H1 (cell line): Measurements from ENCODE around the gene TLR5. TPM values are rescaled to one million over a fixed set of nuclear protein-coding genes. Genes with fewer than 3 reads are reported as not detected.
A peak's percentile ranks its signal among the peaks of the same experiment; 100 is the strongest.

ENCODE experiments used
- CTCF ChIA-PET: fragments of 300-600 bp; sonication (Branson Sonifier 250); formaldehyde crosslinking; loops from one replicate; lab custom pipeline; 2021; ENCODE audit not compliant: partially characterized antibody; lab: Charles Lee
- POLR2A ChIA-PET: fragments of 300-600 bp; sonication (Branson Sonifier 250); formaldehyde crosslinking; loops from one replicate; lab custom pipeline; 2021; ENCODE audit warnings: inconsistent platforms; ENCODE audit not compliant: partially characterized antibody; lab: Charles Lee
- DNase-seq, 2 experiments: peaks; one replicate each; pipeline versions ENCODE4 v3.0.0 to v3.0.0-alpha.2; 2010 to 2022; ENCODE audit warnings: low spot score in 2 of 2, low read depth in 1 of 2, mixed read lengths in 1 of 2
- FAIRE-seq: peaks from 2 replicates; lab custom pipeline; 2011; peaks lifted over from hg19 to GRCh38; lab: Jason Lieb, UNC
- H2AFZ ChIP-seq: 2 replicates; pipeline ENCODE4 v1.8.1; 2012; ENCODE audit warnings: low read length, inconsistent platforms
- H2AK5ac ChIP-seq: 2 replicates; pipeline ENCODE4 v1.6.1; 2013; ENCODE audit warnings: low read depth, low read length
- H2BK120ac ChIP-seq: replicated peaks from 2 replicates; pipeline ENCODE3; 2013; ENCODE audit warnings: low read depth, low read length, inconsistent platforms
- H2BK12ac ChIP-seq: 2 replicates; pipeline ENCODE4 v1.6.1; 2013; ENCODE audit warnings: low read depth, low read length
- H2BK15ac ChIP-seq: 2 replicates; pipeline ENCODE4 v1.6.1; 2013; ENCODE audit warnings: low read length
- H2BK20ac ChIP-seq: 2 replicates; pipeline ENCODE4 v1.6.1; 2013; ENCODE audit warnings: low read length
- H2BK5ac ChIP-seq: 2 replicates; pipeline ENCODE4 v1.6.1; 2013; ENCODE audit warnings: low read depth, low read length
- H3K14ac ChIP-seq: 2 replicates; pipeline ENCODE4 v1.6.1; 2013; ENCODE audit warnings: inconsistent platforms; ENCODE audit not compliant: insufficient read length
- H3K18ac ChIP-seq: 2 replicates; pipeline ENCODE4 v1.6.1; 2013; ENCODE audit warnings: low read length; ENCODE audit errors: extremely low read depth
- H3K23ac ChIP-seq: 2 replicates; pipeline ENCODE4 v1.6.1; 2013; ENCODE audit warnings: inconsistent platforms; ENCODE audit not compliant: insufficient read length
- H3K23me2 ChIP-seq: 2 replicates; pipeline ENCODE4 v1.6.1; 2013; ENCODE audit warnings: low read depth, low read length
- H3K27ac ChIP-seq: 2 replicates; pipeline ENCODE4 v1.6.1; 2011; ENCODE audit warnings: low read depth, low read length, inconsistent platforms
- H3K27me3 ChIP-seq, 4 experiments: replicated peaks in 1 of 4; 1 replicate in 1 of 4; 2 replicates in 3 of 4; pipeline versions ENCODE4 v1.6.1 to v1.8.1; 2011 to 2013; ENCODE audit warnings: low read length in 3 of 4, mild to moderate bottlenecking in 3 of 4, inconsistent platforms in 2 of 4, mixed read lengths in 2 of 4, moderate library complexity in 1 of 4; ENCODE audit not compliant: control insufficient read depth in 3 of 4, insufficient read depth in 3 of 4; ENCODE audit errors: extremely low read depth in 1 of 4
- H3K36me3 ChIP-seq, 4 experiments: 2 replicates each; pipeline versions ENCODE4 v1.6.1 to v1.8.1; 2011 to 2013; ENCODE audit warnings: mild to moderate bottlenecking in 4 of 4, low read length in 3 of 4, moderate library complexity in 2 of 4, control low read depth in 1 of 4, inconsistent platforms in 1 of 4; ENCODE audit not compliant: insufficient read depth in 4 of 4, control insufficient read depth in 2 of 4
- H3K4ac ChIP-seq: replicated peaks from 2 replicates; pipeline ENCODE3; 2013; ENCODE audit warnings: low read length, low read depth, mixed read lengths, inconsistent platforms; ENCODE audit not compliant: insufficient read length
- H3K4me1 ChIP-seq, 4 experiments: replicated peaks in 1 of 4; 1 replicate in 1 of 4; 2 replicates in 3 of 4; pipeline versions ENCODE4 v1.6.1 to v1.8.1; 2011 to 2013; ENCODE audit warnings: low read length in 3 of 4, inconsistent platforms in 2 of 4, mixed read lengths in 1 of 4; ENCODE audit not compliant: insufficient read depth in 4 of 4, control insufficient read depth in 3 of 4
- H3K4me2 ChIP-seq, 2 experiments: 2 replicates each; pipeline versions ENCODE4 v1.6.1 to v1.8.1; 2011 to 2013; ENCODE audit warnings: low read depth in 2 of 2, low read length in 2 of 2, control low read depth in 1 of 2, inconsistent platforms in 1 of 2, mild to moderate bottlenecking in 1 of 2; ENCODE audit not compliant: insufficient read depth in 1 of 2
- H3K4me3 ChIP-seq, 4 experiments: fragments of 200-600, 300-600 bp in 1 of 4; sonication (generic), shearing (Covaris generic), sonication (Bioruptor Twin) in 1 of 4; 2 replicates each; pipeline versions ENCODE4 v1.5.1 to v1.8.1; 2011 to 2016; ENCODE audit warnings: low read length in 4 of 4, low read depth in 3 of 4, control low read depth in 2 of 4, inconsistent platforms in 2 of 4, mild to moderate bottlenecking in 2 of 4, mixed read lengths in 1 of 4, moderate library complexity in 1 of 4; ENCODE audit not compliant: insufficient read depth in 2 of 4; ENCODE audit errors: extremely low read depth in 1 of 4
- H3K56ac ChIP-seq: replicated peaks from 2 replicates; pipeline ENCODE3; 2013; ENCODE audit warnings: low read depth, mild to moderate bottlenecking, mixed read lengths, low read length, inconsistent platforms; ENCODE audit not compliant: insufficient read length
- H3K79me1 ChIP-seq: 2 replicates; pipeline ENCODE4 v1.6.1; 2013; ENCODE audit warnings: low read depth, low read length, control low read depth
- H3K79me2 ChIP-seq, 2 experiments: 2 replicates each; pipeline versions ENCODE4 v1.6.1 to v1.8.1; 2012 to 2013; ENCODE audit warnings: low read length in 2 of 2, mild to moderate bottlenecking in 2 of 2, inconsistent platforms in 1 of 2; ENCODE audit not compliant: insufficient read depth in 2 of 2, control insufficient read depth in 1 of 2
- H3K9ac ChIP-seq, 4 experiments: replicated peaks in 1 of 4; 1 replicate in 1 of 4; 2 replicates in 3 of 4; pipeline versions ENCODE4 v1.6.1 to v1.8.1; 2011 to 2013; ENCODE audit warnings: low read depth in 3 of 4, low read length in 3 of 4, control low read depth in 2 of 4, mild to moderate bottlenecking in 2 of 4, moderate library complexity in 2 of 4, inconsistent platforms in 1 of 4; ENCODE audit errors: extremely low read depth in 1 of 4
- H3K9me3 ChIP-seq, 2 experiments: 2 replicates each; pipeline versions ENCODE4 v1.6.1 to v1.8.1; 2012 to 2013; ENCODE audit warnings: mild to moderate bottlenecking in 2 of 2, moderate library complexity in 2 of 2, control low read depth in 1 of 2, inconsistent platforms in 1 of 2, low read depth in 1 of 2, low read length in 1 of 2, mixed read lengths in 1 of 2; ENCODE audit not compliant: insufficient read depth in 2 of 2
- H4K20me1 ChIP-seq, 2 experiments: replicated peaks in 1 of 2; 2 replicates each; pipeline versions ENCODE3 to v1.8.1; 2011 to 2013; ENCODE audit warnings: inconsistent platforms in 2 of 2, low read length in 2 of 2, mild to moderate bottlenecking in 1 of 2; ENCODE audit not compliant: insufficient read depth in 2 of 2, control insufficient read depth in 1 of 2
- H4K5ac ChIP-seq: 2 replicates; pipeline ENCODE4 v1.6.1; 2013; ENCODE audit warnings: low read length, low read depth, mixed read lengths, inconsistent platforms; ENCODE audit not compliant: insufficient read length
- H4K8ac ChIP-seq: 2 replicates; pipeline ENCODE4 v1.8.0; 2013; ENCODE audit warnings: mild to moderate bottlenecking, moderate library complexity, low read length, inconsistent platforms; ENCODE audit not compliant: insufficient read depth; ENCODE audit errors: extremely low read depth
- H4K91ac ChIP-seq: replicated peaks from 2 replicates; pipeline ENCODE3; 2013; ENCODE audit warnings: low read length, mixed read lengths, inconsistent platforms; ENCODE audit not compliant: insufficient read length
- BRCA1 ChIP-seq: IDR thresholded peaks from 2 replicates; pipeline ENCODE4 v1.6.1; 2012; ENCODE audit warnings: low read depth, low read length, improper control_type of control experiment
- CBX5 ChIP-seq: fragments of 300-800, 300-1000 bp; sonication (generic); IDR thresholded peaks from 2 replicates; pipeline ENCODE4 v1.7.1; 2016; ENCODE audit warnings: antibody characterized with exemption, low read length, low read depth
- EGR1 ChIP-seq: IDR thresholded peaks from 2 replicates; pipeline ENCODE4 v1.6.1; 2011; ENCODE audit warnings: low read depth, low read length, borderline replicate concordance
- KDM1A ChIP-seq: fragments of 200-600, 300-600 bp; sonication (generic); IDR thresholded peaks from 2 replicates; pipeline ENCODE4 v1.7.1; 2016; ENCODE audit warnings: mild to moderate bottlenecking, low read length, borderline replicate concordance
- PHF8 ChIP-seq: fragments of 200-600 bp; sonication (generic); conservative IDR thresholded peaks from 2 replicates; pipeline ENCODE4 v1.7.1; 2012; ENCODE audit warnings: low read depth, mild to moderate bottlenecking, inconsistent platforms, low read length, moderate library complexity
- SIN3A ChIP-seq, 2 experiments: IDR thresholded peaks in 1 of 2; conservative IDR thresholded peaks in 1 of 2; 2 replicates each; pipeline ENCODE4 v1.6.1; 2011 to 2012; ENCODE audit warnings: low read length in 2 of 2, improper control_type of control experiment in 1 of 2, low read depth in 1 of 2, mild to moderate bottlenecking in 1 of 2
- TEAD4 ChIP-seq: IDR thresholded peaks from 2 replicates; pipeline ENCODE4 v1.6.1; 2012; ENCODE audit warnings: low read depth, low read length, inconsistent platforms, mixed read lengths
- WGBS, 2 experiments: shearing (Covaris generic) in 1 of 2; methylation state at CpG; one replicate each; pipeline versions ENCODE4 v1.1.6 to v1.1.7; 2013 to 2015; ENCODE audit warnings: low lambda C conversion rate in 2 of 2, mixed read lengths in 2 of 2, inconsistent platforms in 1 of 2, low coverage in 1 of 2, missing lambda C conversion rate in 1 of 2; ENCODE audit not compliant: insufficient replicate concordance in 2 of 2, insufficient coverage in 1 of 2, insufficient read length in 1 of 2; ENCODE audit errors: extremely low coverage in 1 of 2, missing lambda C conversion rate in 1 of 2; 5-methylcytosine and 5-hydroxymethylcytosine counted together
- polyA plus RNA-seq, 7 experiments: library from polyadenylated mRNA; depleted of rRNA in 3 of 7; stranded (reverse) in 5 of 7; unstranded in 2 of 7; fragments of >200 nt in 5 of 7; fragments of 200-250 nt in 2 of 7; gene quantifications; 1 replicate in 5 of 7; 2 replicates in 1 of 7; 4 replicates in 1 of 7; pipeline versions ENCODE4 v1.2.1 to v1.2.3, GENCODE V29; 2011 to 2013; ENCODE audit warnings: missing spikeins in 2 of 7, mixed read lengths in 2 of 7
- total RNA-seq: library from RNA; stranded (reverse); fragmentation: NEBNext Ultra II Directional; extraction: Animal tissue kit (Norgen Biotek cat#: 25700); gene quantifications from 2 replicates; pipeline ENCODE4 v1.2.1, GENCODE V29; 2021
- TF ChIP-seq, protein P1 (sequence below): IDR thresholded peaks from 2 replicates; pipeline ENCODE4 v1.6.1; 2011; ENCODE audit warnings: low read length, improper control_type of control experiment
- TF ChIP-seq, protein P2 (sequence below), 3 experiments: IDR thresholded peaks; 1 replicate in 2 of 3; 2 replicates in 1 of 3; pipeline versions ENCODE4 v1.5.1 to v1.6.1; 2011; ENCODE audit warnings: low read length in 3 of 3, mild to moderate bottlenecking in 3 of 3, inconsistent platforms in 2 of 3, low read depth in 1 of 3, moderate library complexity in 1 of 3; ENCODE audit not compliant: insufficient read depth in 1 of 3; ENCODE audit errors: control extremely low read depth in 1 of 3

The TLR5 gene
- total and polyA plus RNA-seq, 2 of the 8 experiments (the other 6 are each of a cell fraction or from before 2014, with no cell fraction given) = 0.35 to 0.74 TPM

- H3K27me3 ChIP-seq = no peaks in the 10 kb centered on the region; a peak in 1 of 7 replicates
- H3K4me2 ChIP-seq = no peak overlapping the region
- H4K5ac ChIP-seq = no peak overlapping the region
- no peaks in the 10 kb centered on the region for H4K20me1 ChIP-seq
- no peak overlapping the region for H2BK20ac ChIP-seq
- no peak overlapping the region for H3K18ac ChIP-seq
- ChIA-PET POLR2A (interaction anchor here (0.6 kb wide), 1 partner anchor 78 kb away, joined by 3 read pairs; no protein-coding TSS in a partner anchor), CTCF (interaction anchor here (0.6 to 3.8 kb wide), 39 partner anchors 9 to 520 kb away, joined by 3 to 24 read pairs (median 4); partner anchors contain the start of gene TLR5)
- H2BK5ac ChIP-seq = no peak overlapping the region
- DNase-seq (no peak), FAIRE-seq (no peak)
- no peak overlapping the region for H2BK15ac ChIP-seq
- H3K4ac ChIP-seq = no peak overlapping the region
- WGBS, 2 experiments = 74% methylated on average over 4 of the region's 4 CpGs; no CpG with 5 or more reads in 1 of the 2 experiments
- no peak overlapping the region for H3K56ac ChIP-seq
- H3K79me2 ChIP-seq = no peaks in the 10 kb centered on the region
- H3K9ac ChIP-seq = no peak overlapping the region
- no peak overlapping the region for H3K4me3 ChIP-seq
- no peaks in the 10 kb centered on the region for H3K36me3 ChIP-seq
- no peaks in the 10 kb centered on the region for H3K23me2 ChIP-seq
- no peaks in the 10 kb centered on the region for H3K9me3 ChIP-seq
- no peak overlapping the region for H2BK12ac ChIP-seq
- H4K8ac ChIP-seq = no peak overlapping the region
- H4K91ac ChIP-seq = no peak overlapping the region
- H3K79me1 ChIP-seq = no peaks in the 10 kb centered on the region
- H3K14ac ChIP-seq = no peak overlapping the region
- no peak overlapping the region for H2AK5ac ChIP-seq
- H2AFZ ChIP-seq = no peak overlapping the region
- no peak overlapping the region for H3K23ac ChIP-seq
- no peaks in the 10 kb centered on the region for H3K4me1 ChIP-seq
- no peak overlapping the region for H3K27ac ChIP-seq
- no peak overlapping the region for H2BK120ac ChIP-seq
- TF ChIP-seq, protein P1, sequence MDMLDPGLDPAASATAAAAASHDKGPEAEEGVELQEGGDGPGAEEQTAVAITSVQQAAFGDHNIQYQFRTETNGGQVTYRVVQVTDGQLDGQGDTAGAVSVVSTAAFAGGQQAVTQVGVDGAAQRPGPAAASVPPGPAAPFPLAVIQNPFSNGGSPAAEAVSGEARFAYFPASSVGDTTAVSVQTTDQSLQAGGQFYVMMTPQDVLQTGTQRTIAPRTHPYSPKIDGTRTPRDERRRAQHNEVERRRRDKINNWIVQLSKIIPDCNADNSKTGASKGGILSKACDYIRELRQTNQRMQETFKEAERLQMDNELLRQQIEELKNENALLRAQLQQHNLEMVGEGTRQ = no peak
- no peak for TF ChIP-seq PHF8
- TF ChIP-seq SIN3A (conservative IDR thresholded peaks at IDR 0.05 in 1 of 2, IDR thresholded peaks at IDR 0.05 in 1 of 2; ENCODE audit: low read depth in 1 of 2, low read length in 2 of 2) = 0 out of 4 replicates have a peak, but pooled peaks of 1 of the 2 experiments have one; percentile 12
- no peak for TF ChIP-seq KDM1A
- TF ChIP-seq CBX5 = no peak
- no peak for TF ChIP-seq EGR1
- TF ChIP-seq TEAD4 = no peak
- no peak for TF ChIP-seq BRCA1
- TF ChIP-seq, protein P2, sequence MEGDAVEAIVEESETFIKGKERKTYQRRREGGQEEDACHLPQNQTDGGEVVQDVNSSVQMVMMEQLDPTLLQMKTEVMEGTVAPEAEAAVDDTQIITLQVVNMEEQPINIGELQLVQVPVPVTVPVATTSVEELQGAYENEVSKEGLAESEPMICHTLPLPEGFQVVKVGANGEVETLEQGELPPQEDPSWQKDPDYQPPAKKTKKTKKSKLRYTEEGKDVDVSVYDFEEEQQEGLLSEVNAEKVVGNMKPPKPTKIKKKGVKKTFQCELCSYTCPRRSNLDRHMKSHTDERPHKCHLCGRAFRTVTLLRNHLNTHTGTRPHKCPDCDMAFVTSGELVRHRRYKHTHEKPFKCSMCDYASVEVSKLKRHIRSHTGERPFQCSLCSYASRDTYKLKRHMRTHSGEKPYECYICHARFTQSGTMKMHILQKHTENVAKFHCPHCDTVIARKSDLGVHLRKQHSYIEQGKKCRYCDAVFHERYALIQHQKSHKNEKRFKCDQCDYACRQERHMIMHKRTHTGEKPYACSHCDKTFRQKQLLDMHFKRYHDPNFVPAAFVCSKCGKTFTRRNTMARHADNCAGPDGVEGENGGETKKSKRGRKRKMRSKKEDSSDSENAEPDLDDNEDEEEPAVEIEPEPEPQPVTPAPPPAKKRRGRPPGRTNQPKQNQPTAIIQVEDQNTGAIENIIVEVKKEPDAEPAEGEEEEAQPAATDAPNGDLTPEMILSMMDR (IDR thresholded peaks at IDR 0.05; ENCODE audit: control extremely low read depth in 1 of 3, insufficient read depth in 1 of 3, low read depth in 1 of 3, low read length in 3 of 3) = peak; percentile 35 to 60 (median 55)
Observed at GRCh38 chr1:223175032-223175431, 32.0 kb upstream of the TLR5 start.
